Colonic mucosa (tissue), 4 donors: Measurements from ENCODE around the gene LRRC53. TPM values are rescaled to one million over a fixed set of nuclear protein-coding genes. Genes with fewer than 3 reads are reported as not detected.

Source experiments
- DNase-seq: peaks from one replicate; pipeline ENCODE4 v3.0.0-alpha.2; 2020
- H3K27ac ChIP-seq: fragments of 200-600 bp; one replicate; pipeline ENCODE4 v1.8.0; 2021
- H3K27me3 ChIP-seq: fragments of 200-600 bp; one replicate; pipeline ENCODE4 v1.8.0; 2021
- H3K36me3 ChIP-seq: fragments of 200-600 bp; one replicate; pipeline ENCODE4 v1.8.0; 2021
- H3K4me1 ChIP-seq: fragments of 200-600 bp; one replicate; pipeline ENCODE4 v1.8.0; 2021; ENCODE audit warnings: mild to moderate bottlenecking
- H3K4me3 ChIP-seq: fragments of 200-600 bp; one replicate; pipeline ENCODE4 v1.8.0; 2021
- H3K9ac ChIP-seq, 2 donors: one replicate each; pipeline ENCODE4 v1.7.0; 2013; ENCODE audit warnings: control low read depth in 2 of 2, low read depth in 2 of 2, low read length in 2 of 2
- H3K9me3 ChIP-seq: fragments of 200-600 bp; one replicate; pipeline ENCODE4 v1.8.0; 2021
- CTCF ChIP-seq: fragments of 200-600 bp; IDR thresholded peaks from one replicate; pipeline ENCODE4 v1.8.0; 2022; ENCODE audit warnings: antibody characterized with exemption, mild to moderate bottlenecking
- intact Hi-C: fragments of 100-400 bp; cut with DNase I; formaldehyde crosslinking; loops from one replicate; pipeline ENCODE4 v1.14.1; 2022
- total RNA-seq, 2 donors: library from RNA; stranded (reverse); fragmentation: NEBNext Ultra II Directional in 1 of 2; extraction: Animal tissue kit (Norgen Biotek cat#: 25700) in 1 of 2; gene quantifications; one replicate each; pipeline ENCODE4 v1.2.1, GENCODE V29; 2021
- donor health status: healthy.
- donor health status: DM: no; HTN: no; CAD: no.
- donor health status: DM: no; HTN: no; CAD: no.

The LRRC53 gene
- total RNA-seq, 2 donors from 2014 or later, result 0.07 TPM; not detected in 1

GRCh38 chr1:74455390-74455789 lies 57.0 kb downstream of the LRRC53 start:
- Histone ChIP-seq H3K27me3 (no peaks in the 10 kb centered on the region), H3K9ac (no peak overlapping the region), H3K4me1 (no peaks in the 10 kb centered on the region), H3K4me3 (no peak overlapping the region), H3K36me3 (no peaks in the 10 kb centered on the region), H3K9me3 (no peaks in the 10 kb centered on the region), H3K27ac (no peak overlapping the region)
- no peak for TF ChIP-seq CTCF
- no peak for DNase-seq
- intact Hi-C loops, result no loop called here

DNA sequence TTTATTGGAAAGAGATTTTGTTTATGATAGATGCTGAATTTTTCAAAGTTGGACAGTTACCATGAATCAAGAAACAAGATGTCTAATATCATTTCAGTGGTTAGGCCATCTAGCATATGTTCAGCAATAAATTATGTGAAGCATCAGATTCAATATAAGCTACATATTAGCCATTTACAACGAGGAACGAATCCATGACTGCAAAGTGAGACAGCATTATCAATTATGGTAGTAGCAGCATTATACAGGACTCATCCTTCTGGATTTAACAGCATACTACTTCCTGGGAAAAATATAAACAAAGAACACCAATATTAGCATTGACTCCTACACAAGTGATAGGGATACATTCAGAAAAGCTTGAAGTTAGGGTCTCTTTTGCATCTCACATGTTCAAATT lies 59.1 kb downstream of the LRRC53 start:
- no peaks in the 10 kb centered on the region for H3K36me3 ChIP-seq
- no peaks in the 10 kb centered on the region for H3K4me1 ChIP-seq
- H3K27me3 ChIP-seq, result no peaks in the 10 kb centered on the region
- DNase-seq, result no peak
- H3K27ac ChIP-seq, result no peak overlapping the region
- no peak for TF ChIP-seq CTCF
- no peak overlapping the region for H3K4me3 ChIP-seq
- no peak overlapping the region for H3K9ac ChIP-seq
- H3K9me3 ChIP-seq, result no peaks in the 10 kb centered on the region
- intact Hi-C loops, result no loop called here

DNA sequence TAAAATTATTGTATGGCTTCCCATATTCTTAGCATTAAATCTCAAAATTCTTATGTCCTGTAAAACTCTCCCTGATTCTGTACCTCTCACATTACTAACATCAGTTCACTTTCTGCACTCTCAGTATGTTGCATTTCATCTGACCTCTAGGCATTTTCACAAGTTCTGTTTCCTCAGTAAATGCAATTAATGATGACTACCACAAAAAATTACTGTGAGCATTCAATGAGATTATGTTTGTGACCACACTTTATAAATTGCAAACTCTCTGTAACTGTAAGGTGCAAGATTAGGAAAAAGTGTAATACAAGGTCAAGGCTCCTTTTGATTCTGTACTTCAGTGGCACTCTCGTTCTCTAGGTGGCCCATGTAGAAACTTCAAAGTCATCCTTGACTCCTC lies 60.4 kb downstream of the LRRC53 start:
- DNase-seq, result no peak
- Histone ChIP-seq H3K27ac (no peak overlapping the region), H3K4me3 (no peak overlapping the region), H3K4me1 (no peaks in the 10 kb centered on the region), H3K27me3 (no peaks in the 10 kb centered on the region), H3K9me3 (no peaks in the 10 kb centered on the region), H3K36me3 (no peaks in the 10 kb centered on the region), H3K9ac (no peak overlapping the region)
- intact Hi-C loops, result no loop called here
- no peak for TF ChIP-seq CTCF

- H3K4me3 ChIP-seq, result no peak overlapping the region
- H3K9ac ChIP-seq, result no peak overlapping the region
- no peaks in the 10 kb centered on the region for H3K9me3 ChIP-seq
- no peak overlapping the region for H3K27ac ChIP-seq
- DNase-seq, result no peak
- intact Hi-C loops, result no loop called here
- no peaks in the 10 kb centered on the region for H3K4me1 ChIP-seq
- TF ChIP-seq CTCF, result no peak
- no peaks in the 10 kb centered on the region for H3K36me3 ChIP-seq
- H3K27me3 ChIP-seq, result no peaks in the 10 kb centered on the region
Measured at GRCh38 chr1:74437035-74437434, 75.4 kb downstream of the LRRC53 start.

- Histone ChIP-seq H3K4me3 (no peak overlapping the region), H3K9me3 (no peaks in the 10 kb centered on the region), H3K27me3 (no peaks in the 10 kb centered on the region), H3K27ac (no peak overlapping the region), H3K36me3 (no peaks in the 10 kb centered on the region), H3K9ac (no peak overlapping the region), H3K4me1 (no peaks in the 10 kb centered on the region)
- intact Hi-C loops, result no loop called here
- no peak for DNase-seq
- TF ChIP-seq CTCF, result no peak
Measured at GRCh38 chr1:74436078-74436477, 76.3 kb downstream of the LRRC53 start.

DNA sequence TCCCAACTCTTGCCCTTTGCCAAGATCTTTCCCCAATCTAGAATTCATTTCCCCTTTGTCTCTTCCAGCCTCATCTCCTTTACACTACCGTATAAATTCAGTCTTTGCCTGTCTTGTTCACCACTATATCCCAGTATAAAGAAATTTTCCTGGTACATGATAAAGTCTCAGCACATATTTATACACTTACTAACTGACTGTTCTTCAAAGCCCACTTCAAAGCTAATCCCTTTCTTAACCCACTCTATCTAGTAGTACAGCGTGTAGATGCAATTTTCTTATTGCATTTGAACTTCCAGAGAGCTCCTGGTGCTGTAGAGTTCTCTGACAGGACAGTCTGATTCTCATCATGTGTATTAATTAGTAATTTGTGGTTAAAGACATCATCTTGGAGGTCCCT lies 78.1 kb downstream of the LRRC53 start:
- Histone ChIP-seq H3K27ac (no peak overlapping the region), H3K9me3 (no peaks in the 10 kb centered on the region), H3K27me3 (no peaks in the 10 kb centered on the region), H3K36me3 (no peaks in the 10 kb centered on the region), H3K4me3 (no peak overlapping the region), H3K4me1 (no peaks in the 10 kb centered on the region), H3K9ac (no peak overlapping the region)
- intact Hi-C loops, result no loop called here
- TF ChIP-seq CTCF, result no peak
- DNase-seq, result no peak
